Breast epithelium (tissue), 4 donors: Measurements from ENCODE around the gene SPATA2. TPM values are rescaled to one million over a fixed set of nuclear protein-coding genes. Genes with fewer than 3 reads are reported as not detected.

Experiments
- DNase-seq, 2 donors: peaks; one replicate each; pipeline ENCODE4 v3.0.0-alpha.2; 2019; ENCODE audit warnings: low spot score in 2 of 2
- H3K27ac ChIP-seq, 2 donors: fragments of 200-600 bp; sonication (generic) in 1 of 2; one replicate each; pipeline ENCODE4 v1.5.1; 2016 to 2019; ENCODE audit warnings: mild to moderate bottlenecking in 1 of 2
- H3K27me3 ChIP-seq, 2 donors: fragments of 200-600 bp; sonication (generic) in 1 of 2; one replicate each; pipeline versions ENCODE4 v1.5.1 to v1.6.0; 2017 to 2019; ENCODE audit warnings: control low read depth in 1 of 2, mild to moderate bottlenecking in 1 of 2
- H3K36me3 ChIP-seq: fragments of 200-600 bp; one replicate; pipeline ENCODE4 v1.5.1; 2019
- H3K4me1 ChIP-seq, 2 donors: fragments of 200-600 bp; sonication (generic); one replicate each; pipeline ENCODE4 v1.5.1; 2016 to 2019; ENCODE audit warnings: control low read depth in 1 of 2
- H3K4me3 ChIP-seq, 3 donors: fragments of 200-600 bp; sonication (generic); 1 replicate in 2 of 3; 2 replicates in 1 of 3; pipeline ENCODE4 v1.5.1; 2016 to 2019; ENCODE audit warnings: mild to moderate bottlenecking in 3 of 3, moderate library complexity in 2 of 3
- H3K9me3 ChIP-seq, 2 donors: fragments of 200-600 bp; sonication (generic) in 1 of 2; one replicate each; pipeline ENCODE4 v1.5.1; 2016 to 2019; ENCODE audit warnings: control low read depth in 1 of 2
- POLR2A ChIP-seq: fragments of 450-650 bp; IDR thresholded peaks from one replicate; pipeline ENCODE4 v1.6.1; 2016; ENCODE audit warnings: antibody characterized with exemption, mild to moderate bottlenecking, moderate library complexity
- POLR2AphosphoS5 ChIP-seq, 3 donors: sonication (generic); formaldehyde crosslinking; IDR thresholded peaks; one replicate each; pipeline ENCODE4 v1.6.1; 2017; ENCODE audit warnings: antibody characterized with exemption in 3 of 3
- intact Hi-C: fragments of 100-400 bp; cut with DNase I; formaldehyde crosslinking; loops from one replicate; pipeline ENCODE4 v1.15.1; 2023; ENCODE audit warnings: low total_unique reads
- total RNA-seq, 3 donors: library from RNA; depleted of rRNA; stranded (reverse); fragments of >200 nt; gene quantifications; one replicate each; pipeline ENCODE4 v1.1.0, GENCODE V29; 2016
- TF ChIP-seq, protein P1 (sequence below), 3 donors: fragments of 450-650 bp; IDR thresholded peaks; one replicate each; pipeline ENCODE4 v1.5.1; 2016 to 2017; ENCODE audit warnings: antibody characterized with exemption in 3 of 3, mild to moderate bottlenecking in 3 of 3, moderate library complexity in 3 of 3

SPATA2 gene
- total RNA-seq, 3 donors from 2014 or later = 1.8 to 4.6 (median 4.0) TPM

DNA sequence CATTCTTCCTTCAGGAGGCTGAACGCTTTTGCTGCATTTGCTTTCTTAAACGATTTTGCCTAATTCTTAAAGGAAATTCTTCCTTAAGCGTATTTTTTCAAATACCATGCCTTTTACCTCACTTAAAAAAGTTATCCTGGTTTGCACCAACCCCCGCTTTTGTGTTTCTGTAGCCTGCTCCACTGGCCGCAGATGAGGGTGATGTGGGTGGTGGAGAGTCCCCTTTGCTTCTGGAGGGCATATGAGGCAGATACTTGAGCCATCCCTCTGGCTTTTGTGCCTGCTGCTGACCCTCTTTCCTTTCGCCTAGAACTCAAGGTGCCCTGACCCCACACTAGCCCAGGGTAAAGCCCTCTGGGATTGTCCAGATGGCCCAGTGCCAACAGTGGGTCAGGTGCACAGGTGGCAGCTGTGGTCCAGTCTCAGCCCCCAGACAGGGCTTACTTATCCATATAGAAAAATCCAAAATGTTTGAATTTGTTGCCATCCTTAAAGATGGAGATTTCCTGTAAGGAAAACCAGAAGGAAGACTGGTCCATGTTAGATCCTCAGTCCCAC, 43.9 kb downstream of the SPATA2 start:
- Histone ChIP-seq H3K36me3 (no peaks in the 10 kb centered on the region), H3K27me3 (no peaks in the 10 kb centered on the region), H3K4me3 (no peak overlapping the region), H3K9me3 (no peaks in the 10 kb centered on the region), H3K27ac (no peak overlapping the region), H3K4me1 (no peaks in the 10 kb centered on the region)
- intact Hi-C loops = no loop called here
- TF ChIP-seq POLR2AphosphoS5 (IDR thresholded peaks at IDR 0.05) = no peak
- TF ChIP-seq, protein P1, sequence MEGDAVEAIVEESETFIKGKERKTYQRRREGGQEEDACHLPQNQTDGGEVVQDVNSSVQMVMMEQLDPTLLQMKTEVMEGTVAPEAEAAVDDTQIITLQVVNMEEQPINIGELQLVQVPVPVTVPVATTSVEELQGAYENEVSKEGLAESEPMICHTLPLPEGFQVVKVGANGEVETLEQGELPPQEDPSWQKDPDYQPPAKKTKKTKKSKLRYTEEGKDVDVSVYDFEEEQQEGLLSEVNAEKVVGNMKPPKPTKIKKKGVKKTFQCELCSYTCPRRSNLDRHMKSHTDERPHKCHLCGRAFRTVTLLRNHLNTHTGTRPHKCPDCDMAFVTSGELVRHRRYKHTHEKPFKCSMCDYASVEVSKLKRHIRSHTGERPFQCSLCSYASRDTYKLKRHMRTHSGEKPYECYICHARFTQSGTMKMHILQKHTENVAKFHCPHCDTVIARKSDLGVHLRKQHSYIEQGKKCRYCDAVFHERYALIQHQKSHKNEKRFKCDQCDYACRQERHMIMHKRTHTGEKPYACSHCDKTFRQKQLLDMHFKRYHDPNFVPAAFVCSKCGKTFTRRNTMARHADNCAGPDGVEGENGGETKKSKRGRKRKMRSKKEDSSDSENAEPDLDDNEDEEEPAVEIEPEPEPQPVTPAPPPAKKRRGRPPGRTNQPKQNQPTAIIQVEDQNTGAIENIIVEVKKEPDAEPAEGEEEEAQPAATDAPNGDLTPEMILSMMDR (IDR thresholded peaks at IDR 0.05) = no peak
- no peak for TF ChIP-seq POLR2A
- no peak for DNase-seq

DNA sequence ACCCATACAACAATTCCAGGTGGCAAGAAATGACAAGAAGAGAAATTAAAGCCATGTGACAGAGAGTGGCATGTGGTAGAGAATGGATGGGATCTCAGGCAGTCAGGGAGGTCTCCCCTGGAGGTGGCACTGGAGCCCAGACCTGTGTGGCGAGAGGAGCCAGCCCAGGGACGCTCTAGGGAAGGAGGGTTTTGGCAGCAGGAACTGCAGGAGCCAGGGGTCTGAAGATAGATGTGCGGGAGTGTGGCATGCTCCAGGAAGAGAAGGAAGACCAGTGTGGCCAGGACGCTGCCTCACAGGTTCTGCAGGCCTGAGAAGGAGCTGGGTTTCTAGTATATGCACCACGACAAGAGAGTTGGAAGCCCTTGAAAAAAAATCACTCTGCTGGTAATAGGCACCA, 45.1 kb downstream of the SPATA2 start:
- Histone ChIP-seq H3K4me1 (no peaks in the 10 kb centered on the region), H3K27me3 (no peaks in the 10 kb centered on the region), H3K36me3 (no peaks in the 10 kb centered on the region), H3K4me3 (no peak overlapping the region), H3K9me3 (no peaks in the 10 kb centered on the region), H3K27ac (no peak overlapping the region)
- DNase-seq = no peak
- TF ChIP-seq POLR2A = no peak
- TF ChIP-seq, protein P1 (IDR thresholded peaks at IDR 0.05) = no peak
- TF ChIP-seq POLR2AphosphoS5 (IDR thresholded peaks at IDR 0.05) = no peak
- intact Hi-C loops = no loop called here

DNA sequence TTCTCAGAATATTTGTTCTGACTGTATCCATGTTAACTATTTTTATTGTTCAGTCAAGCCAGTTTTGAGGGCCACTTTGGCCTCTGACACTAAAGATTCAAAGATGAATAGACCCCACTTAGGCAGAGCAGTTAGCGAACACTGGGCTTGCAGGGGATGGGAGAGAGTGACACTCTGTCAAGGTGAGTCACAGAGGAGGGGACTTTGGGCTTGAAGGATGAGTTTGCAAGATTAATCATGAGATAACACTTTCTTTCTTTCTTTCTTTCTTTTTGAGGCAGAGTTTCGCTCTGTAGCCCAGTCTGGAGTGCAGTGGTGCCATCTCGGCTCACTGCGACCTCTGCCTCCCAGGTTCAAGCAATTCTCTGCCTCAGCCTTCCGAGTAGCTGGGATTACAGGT, 46.4 kb downstream of the SPATA2 start:
- H3K4me3 ChIP-seq = no peak overlapping the region
- H3K27ac ChIP-seq = no peak overlapping the region
- DNase-seq = no peak
- no peaks in the 10 kb centered on the region for H3K9me3 ChIP-seq
- H3K4me1 ChIP-seq = no peaks in the 10 kb centered on the region
- intact Hi-C loops = no loop called here
- TF ChIP-seq, protein P1 (IDR thresholded peaks at IDR 0.05) = no peak
- TF ChIP-seq POLR2AphosphoS5 (IDR thresholded peaks at IDR 0.05) (no peak), POLR2A (no peak)
- no peaks in the 10 kb centered on the region for H3K36me3 ChIP-seq
- no peaks in the 10 kb centered on the region for H3K27me3 ChIP-seq

DNA sequence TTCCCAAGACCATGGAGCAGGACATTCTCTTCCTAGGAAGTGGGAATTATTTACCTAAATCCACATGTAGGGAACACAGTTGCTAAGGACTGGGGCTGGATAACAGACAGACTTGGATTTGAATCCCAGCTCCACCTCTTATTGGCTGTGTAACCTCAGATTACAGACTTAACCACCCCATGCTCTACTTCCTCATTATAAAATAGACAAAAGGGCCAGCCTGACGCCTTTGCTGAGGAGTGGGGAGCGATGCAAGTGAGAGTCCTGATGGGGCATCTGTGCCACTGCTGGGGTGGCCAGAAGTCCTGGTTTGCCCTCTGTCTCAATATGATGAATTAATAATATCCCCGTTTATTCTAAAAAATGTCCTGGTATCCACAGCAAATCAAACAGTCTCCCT, 46.8 kb downstream of the SPATA2 start:
- Histone ChIP-seq H3K4me1 (no peaks in the 10 kb centered on the region), H3K9me3 (no peaks in the 10 kb centered on the region), H3K27ac (no peak overlapping the region), H3K36me3 (no peaks in the 10 kb centered on the region), H3K27me3 (no peaks in the 10 kb centered on the region), H3K4me3 (no peak overlapping the region)
- intact Hi-C loops = no loop called here
- no peak for DNase-seq
- TF ChIP-seq, protein P1 (IDR thresholded peaks at IDR 0.05) = no peak
- TF ChIP-seq POLR2AphosphoS5 (IDR thresholded peaks at IDR 0.05) (no peak), POLR2A (no peak)

DNA sequence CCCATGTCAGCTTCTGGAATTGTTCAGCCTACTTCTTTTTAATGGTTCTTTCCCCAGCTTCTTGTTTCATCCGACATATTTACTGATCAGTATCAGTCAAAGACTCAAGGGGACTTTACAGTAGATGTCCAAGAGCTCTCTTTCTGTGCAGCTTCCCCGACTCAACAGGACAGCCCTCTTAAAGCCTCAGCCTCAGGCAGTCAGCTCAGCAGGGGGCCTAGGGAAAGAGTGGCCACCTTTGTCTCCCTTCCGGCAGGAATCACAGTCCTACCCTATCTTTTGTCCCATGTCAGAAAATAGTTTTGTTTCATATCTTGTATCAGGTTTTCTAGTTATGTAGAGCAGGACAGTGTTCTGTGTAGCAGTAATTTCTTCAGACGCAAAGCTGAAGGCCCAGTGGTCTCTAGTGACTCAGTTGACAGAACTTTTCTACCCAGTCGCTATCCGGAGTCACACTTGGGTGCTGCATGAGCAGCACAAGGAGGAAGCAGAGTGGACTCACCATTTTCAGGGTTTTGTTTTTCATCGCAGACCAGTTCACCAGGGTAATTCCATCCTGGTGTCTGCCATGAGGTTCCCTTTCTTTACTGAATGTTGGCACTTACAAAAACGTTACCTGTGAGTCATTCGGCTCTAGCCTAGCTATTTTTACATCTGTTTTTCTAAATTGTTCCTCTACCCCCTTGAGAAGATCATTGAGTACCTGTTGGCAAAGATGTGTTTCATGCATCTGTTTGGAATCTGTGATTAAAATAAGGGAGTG, 47.7 kb downstream of the SPATA2 start:
- TF ChIP-seq POLR2AphosphoS5 (IDR thresholded peaks at IDR 0.05) (no peak), POLR2A (no peak)
- TF ChIP-seq, protein P1 (IDR thresholded peaks at IDR 0.05) = no peak
- intact Hi-C loops = no loop called here
- Histone ChIP-seq H3K36me3 (no peaks in the 10 kb centered on the region), H3K27me3 (no peaks in the 10 kb centered on the region), H3K4me3 (no peak overlapping the region), H3K27ac (no peak overlapping the region), H3K9me3 (no peaks in the 10 kb centered on the region), H3K4me1 (no peaks in the 10 kb centered on the region)
- no peak for DNase-seq
